ENCODE data around the gene CAMTA1.

Gene CAMTA1

GRCh38 chr1:7383671-7384520 lies 598.6 kb downstream of the CAMTA1 start:
- DNase-seq = no peak

- DNase-seq = no peak
Measured at GRCh38 chr1:7384679-7385078, 599.4 kb downstream of the CAMTA1 start.

- no peak for DNase-seq
Measured at GRCh38 chr1:7385471-7386225, 600.4 kb downstream of the CAMTA1 start.

GRCh38 chr1:7386226-7387052 lies 601.2 kb downstream of the CAMTA1 start:
- DNase-seq = no peak

- no peak for DNase-seq
Measured at GRCh38 chr1:7387053-7387927, 602.0 kb downstream of the CAMTA1 start.

GRCh38 chr1:7388141-7388487 lies 602.9 kb downstream of the CAMTA1 start:
- DNase-seq = no peak

GRCh38 chr1:7388488-7389185 lies 603.4 kb downstream of the CAMTA1 start:
- DNase-seq = no peak

GRCh38 chr1:7389201-7389905 lies 604.1 kb downstream of the CAMTA1 start:
- no peak for DNase-seq

GRCh38 chr1:7389906-7390603 lies 604.8 kb downstream of the CAMTA1 start:
- DNase-seq = no peak

GRCh38 chr1:7390604-7391000 lies 605.3 kb downstream of the CAMTA1 start:
- DNase-seq = no peak

GRCh38 chr1:7393136-7393535 lies 607.9 kb downstream of the CAMTA1 start:
- DNase-seq = no peak

- no peak for DNase-seq
Measured at GRCh38 chr1:7395251-7395650, 610.0 kb downstream of the CAMTA1 start.

GRCh38 chr1:7398982-7399381 lies 613.7 kb downstream of the CAMTA1 start:
- no peak for DNase-seq

- no peak for DNase-seq
Measured at GRCh38 chr1:7399514-7400125, 614.4 kb downstream of the CAMTA1 start.

- DNase-seq = no peak
Measured at GRCh38 chr1:7400566-7400965, 615.3 kb downstream of the CAMTA1 start.

- no peak for DNase-seq
Measured at GRCh38 chr1:7401814-7402547, 616.7 kb downstream of the CAMTA1 start.

- no peak for DNase-seq
Measured at GRCh38 chr1:7402548-7402850, 617.2 kb downstream of the CAMTA1 start.

- DNase-seq = no peak
Measured at GRCh38 chr1:7403265-7404045, 618.2 kb downstream of the CAMTA1 start.

Measured in NCI-H1105 treated with DMSO at 0.1 percent for 48 hours (cell line).